ENCODE data around the gene SNRPD2.

SNRPD2 gene

GRCh38 chr19:45640849-45641273, 50.9 kb downstream of the SNRPD2 start:
- POLR2A ChIA-PET, result interaction anchor here (0.6 to 3.5 kb wide), 13 partner anchors 13 to 235 kb away, joined by 3 to 28 read pairs (median 4); partner anchors contain the start of genes OPA3, QPCTL and SNRPD2
- TF ChIP-seq ARNT (IDR thresholded peaks at IDR 0.05) (no peak), SUZ12 (IDR thresholded peaks at IDR 0.05) (no peak), PKNOX1 (IDR thresholded peaks at IDR 0.05) (peak; percentile 77), FOXK2 (IDR thresholded peaks at IDR 0.05) (no peak), BHLHE40 (IDR thresholded peaks at IDR 0.05; ENCODE audit: borderline replicate concordance) (no peak), L3MBTL2 (conservative IDR thresholded peaks at IDR 0.05) (no peak), ZNF384 (IDR thresholded peaks at IDR 0.05) (no peak), LEF1 (IDR thresholded peaks at IDR 0.05; ENCODE audit: borderline replicate concordance) (no peak), NFRKB (IDR thresholded peaks at IDR 0.05) (no peak)
- CTCF ChIA-PET, result interaction anchor here (0.5 to 2.8 kb wide), 9 partner anchors 10 to 125 kb away, joined by 3 to 15 read pairs (median 6); no protein-coding TSS in a partner anchor
- peak; percentile 56 for DNase-seq (ENCODE audit: extremely low spot score)

GRCh38 chr19:45638930-45639729, 52.6 kb downstream of the SNRPD2 start, which contains the start of gene EML2:
EML2 (minus strand) TSS chr19:45639397; CDS start chr19:45639376, 21 bp downstream.
- ChIA-PET CTCF (interaction anchor here (1.5 to 2.8 kb wide), 3 partner anchors 23 to 48 kb away, joined by 5 to 15 read pairs (median 6); no protein-coding TSS in a partner anchor), POLR2A (interaction anchor here (1.5 to 1.8 kb wide), 2 partner anchors 23 to 32 kb away, joined by 5 to 6 read pairs; no protein-coding TSS in a partner anchor)
- DNase-seq (ENCODE audit: extremely low spot score), result no peak
- TF ChIP-seq FOXM1 (IDR thresholded peaks at IDR 0.05; ENCODE audit: borderline replicate concordance) (no peak), HDGF (IDR thresholded peaks at IDR 0.05; ENCODE audit: borderline replicate concordance) (no peak), LEF1 (IDR thresholded peaks at IDR 0.05; ENCODE audit: borderline replicate concordance) (no peak), FOXA1 (IDR thresholded peaks at IDR 0.05) (no peak), SP1 (IDR thresholded peaks at IDR 0.05) (no peak), L3MBTL2 (conservative IDR thresholded peaks at IDR 0.05) (no peak), PKNOX1 (IDR thresholded peaks at IDR 0.05) (no peak), ZNF384 (IDR thresholded peaks at IDR 0.05) (no peak), BHLHE40 (IDR thresholded peaks at IDR 0.05; ENCODE audit: borderline replicate concordance) (no peak)

- no peak for DNase-seq (ENCODE audit: extremely low spot score)
- POLR2A ChIA-PET, result interaction anchor here (1.3 to 1.8 kb wide), 3 partner anchors 8 to 24 kb away, joined by 3 to 5 read pairs (median 3); no protein-coding TSS in a partner anchor
- CTCF ChIA-PET, result interaction anchor here (1.8 kb wide), 1 partner anchor 22 kb away, joined by 6 read pairs; no protein-coding TSS in a partner anchor
- TF ChIP-seq HDGF (IDR thresholded peaks at IDR 0.05; ENCODE audit: borderline replicate concordance), result no peak
- no peak for TF ChIP-seq SP1 (IDR thresholded peaks at IDR 0.05)
- no peak for TF ChIP-seq PKNOX1 (IDR thresholded peaks at IDR 0.05)
- TF ChIP-seq LEF1 (IDR thresholded peaks at IDR 0.05; ENCODE audit: borderline replicate concordance), result no peak
- no peak for TF ChIP-seq L3MBTL2 (conservative IDR thresholded peaks at IDR 0.05)
- TF ChIP-seq FOXK2 (IDR thresholded peaks at IDR 0.05), result no peak
- TF ChIP-seq FOXM1 (IDR thresholded peaks at IDR 0.05; ENCODE audit: borderline replicate concordance), result no peak
- TF ChIP-seq NFRKB (IDR thresholded peaks at IDR 0.05), result no peak
- no peak for TF ChIP-seq BHLHE40 (IDR thresholded peaks at IDR 0.05; ENCODE audit: borderline replicate concordance)
These were observed 53.7 kb downstream of the SNRPD2 start for GRCh38 chr19:45637890-45638667.
